IPS DF 19.7 (cell line): ENCODE results near the gene PERCC1.

Experiments
- DNase-seq: peaks from one replicate; pipeline ENCODE4 v3.0.0-alpha.2; 2013; ENCODE audit warnings: low read depth, low spot score

The PERCC1 gene

DNA sequence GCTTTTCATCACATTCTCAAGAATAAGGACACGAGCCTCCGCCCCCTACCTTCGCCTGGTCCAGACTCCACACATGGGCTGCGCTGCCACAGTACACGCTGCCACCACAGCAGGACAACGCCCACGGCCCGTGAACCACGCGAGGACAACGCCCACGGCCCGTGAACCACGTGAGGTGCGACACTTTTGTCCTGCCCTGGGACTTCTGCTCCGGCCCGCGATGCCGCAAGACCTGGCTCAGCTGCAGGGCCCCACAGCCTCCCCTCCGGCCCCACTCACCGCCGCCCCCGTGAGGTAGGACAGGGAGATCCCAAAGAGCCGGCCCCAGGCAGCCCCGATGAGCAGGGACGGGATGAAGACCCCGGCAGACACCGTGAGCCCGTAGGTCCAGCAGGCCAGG is 19.3 kb downstream of the PERCC1 start:
- DNase-seq: no peak

DNA sequence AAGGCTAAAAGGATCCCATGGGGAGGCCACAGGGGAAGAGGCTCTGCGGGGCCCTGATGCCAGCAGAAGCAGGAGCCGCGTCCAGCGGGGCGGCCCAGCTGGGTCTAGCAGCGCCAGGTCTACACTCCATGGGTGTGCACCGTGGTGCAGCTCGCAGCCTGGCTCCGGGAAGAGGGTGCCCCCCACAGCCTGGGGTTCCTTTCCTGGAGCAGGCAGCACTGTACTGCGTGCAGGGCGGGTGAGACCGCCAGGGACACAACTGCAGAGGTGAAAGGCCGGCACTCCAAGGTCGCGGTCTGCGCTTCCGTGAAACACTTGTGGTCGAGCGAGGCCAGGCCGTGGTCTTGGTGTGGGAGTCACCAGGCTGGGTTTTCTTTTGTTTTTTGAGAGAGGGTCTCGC is 20.0 kb downstream of the PERCC1 start:
- DNase-seq: no peak

DNA sequence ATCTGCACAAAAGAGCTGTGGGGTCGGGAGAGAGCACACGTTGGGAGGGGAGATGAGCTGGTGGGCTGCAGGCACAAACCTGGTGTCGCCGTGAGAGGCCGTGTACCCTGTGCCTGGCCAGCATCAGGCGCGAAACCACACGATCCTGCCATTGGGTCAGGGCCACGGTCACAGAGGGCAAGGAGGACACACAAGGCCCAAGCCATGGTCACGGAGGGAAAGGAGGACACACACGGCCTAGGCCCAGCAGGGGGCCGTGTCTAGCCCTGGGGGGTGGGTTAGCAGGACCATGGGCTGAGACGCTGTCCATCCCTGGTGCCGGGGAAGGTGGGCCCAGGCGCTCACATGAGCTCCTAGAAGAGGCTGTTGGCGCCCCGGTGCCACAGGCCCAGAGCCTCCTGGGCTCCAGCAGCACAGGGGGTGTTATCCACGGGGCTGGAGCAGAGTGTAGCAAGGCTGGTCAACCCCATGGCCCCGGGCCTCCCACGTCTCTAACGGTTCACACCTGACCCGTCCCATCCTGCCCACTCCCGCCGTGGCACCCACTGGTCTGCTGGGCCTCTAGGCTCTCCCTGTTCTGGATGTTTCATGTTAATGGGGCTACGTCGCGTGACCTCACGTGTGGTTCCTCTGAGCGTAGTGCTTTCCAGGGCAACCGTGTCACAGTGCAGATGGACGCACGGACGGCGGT is 21.0 kb downstream of the PERCC1 start:
- no peak for DNase-seq

DNA sequence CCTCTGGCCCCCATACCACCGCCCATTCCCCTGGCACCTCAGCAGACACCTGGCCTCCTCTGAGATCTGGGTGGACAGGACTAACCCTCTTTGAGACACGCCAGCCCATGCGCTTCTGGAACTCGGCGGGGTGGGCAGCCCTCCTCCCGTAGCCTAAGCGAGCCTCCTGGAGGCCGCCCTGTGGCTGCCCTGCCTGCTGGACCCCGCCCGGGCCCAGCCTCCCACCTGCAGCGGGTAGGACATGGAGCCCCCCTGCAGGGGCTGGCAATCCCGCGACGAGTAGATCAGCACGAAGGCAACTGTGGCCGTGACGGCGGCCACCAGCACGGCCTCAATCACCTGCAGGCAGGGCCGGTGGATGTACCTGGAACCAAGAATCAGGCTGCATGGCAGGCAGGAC is 21.7 kb downstream of the PERCC1 start:
- DNase-seq: no peak

DNA sequence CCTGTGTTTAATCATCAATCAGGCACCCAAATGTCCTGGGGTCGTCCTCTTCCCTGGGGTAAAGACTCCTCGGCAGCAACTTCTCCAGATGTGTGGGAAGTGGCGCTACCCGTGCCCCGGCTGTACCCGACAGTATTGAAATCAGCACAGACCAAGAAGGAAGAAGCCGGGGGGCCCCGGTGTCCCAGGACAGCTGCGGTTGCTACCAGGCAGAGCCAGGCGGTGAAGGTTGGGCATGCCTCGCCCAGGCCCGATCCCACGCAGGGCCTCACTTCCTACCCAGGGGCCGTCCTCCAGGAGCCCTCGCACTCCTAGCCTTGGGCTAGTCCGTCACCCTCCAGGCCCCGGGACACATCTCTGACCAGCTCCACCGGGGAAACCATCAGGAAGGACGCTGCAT is 22.4 kb downstream of the PERCC1 start:
- DNase-seq: no peak

DNA sequence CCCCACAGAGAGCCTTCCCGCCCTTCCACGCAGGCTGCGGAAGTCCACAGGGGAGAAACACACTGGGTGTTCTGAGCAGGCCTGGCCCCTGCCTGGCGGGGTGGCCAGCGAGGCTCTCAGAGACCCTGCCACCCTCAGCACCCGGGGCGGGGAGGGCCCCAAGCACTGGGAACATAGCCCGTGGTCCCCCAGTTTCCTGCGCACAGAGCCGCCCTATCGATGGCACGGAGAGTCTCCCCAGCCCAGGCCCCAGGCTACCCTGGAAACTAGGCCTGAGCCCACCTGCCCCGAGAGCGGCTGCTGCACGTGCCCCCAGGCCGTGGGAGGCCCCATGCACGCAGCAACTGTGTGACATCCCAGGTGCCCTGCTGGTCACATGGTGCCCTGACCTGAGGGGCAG is 23.7 kb downstream of the PERCC1 start:
- DNase-seq: no peak

DNA sequence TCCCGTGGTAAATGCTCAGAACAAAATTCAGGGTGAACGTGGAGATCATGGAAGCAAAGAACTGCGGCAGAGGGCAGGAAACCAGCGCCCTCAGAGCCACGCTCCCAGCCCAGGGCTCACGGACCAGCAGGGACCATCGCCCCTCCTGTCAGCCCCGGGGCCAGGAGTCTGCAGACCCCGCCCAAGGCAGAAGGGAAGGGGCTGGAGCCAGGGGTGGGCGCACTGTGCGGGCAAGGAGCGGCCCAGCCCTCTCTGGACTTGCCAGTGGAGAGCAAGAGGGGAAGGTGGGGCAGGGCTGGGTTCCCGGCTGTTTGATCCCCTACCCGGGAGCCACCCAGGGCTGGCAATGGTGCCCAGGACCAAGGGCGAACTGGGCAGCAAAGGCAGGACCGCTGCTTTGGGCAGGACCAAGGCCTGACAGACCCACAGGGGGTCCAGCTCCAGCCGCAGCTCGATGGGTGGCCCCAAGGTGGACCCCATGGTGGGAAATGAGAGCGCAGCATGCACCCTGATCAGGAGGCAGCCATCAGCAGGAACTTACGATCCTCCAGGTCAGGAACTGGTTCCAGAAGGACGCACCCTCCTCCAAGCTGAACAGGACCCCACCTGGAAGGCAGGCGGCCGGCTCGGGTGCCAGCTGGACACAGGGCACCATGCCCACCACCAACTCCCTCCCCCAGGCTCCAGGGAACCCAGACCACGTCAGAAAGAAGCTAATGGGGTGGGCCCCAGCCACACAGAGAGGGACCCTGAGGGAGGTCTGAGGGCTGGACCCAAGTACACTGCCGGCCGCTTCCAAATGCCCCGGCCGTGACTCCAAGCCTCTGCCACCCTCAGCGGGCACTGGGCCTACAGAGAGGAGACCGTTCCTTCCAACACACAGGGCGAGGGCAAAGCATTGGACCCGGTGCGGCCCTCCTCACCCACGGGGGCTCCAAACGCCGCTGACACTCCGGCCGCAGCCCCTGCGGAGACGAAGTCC is 24.6 kb downstream of the PERCC1 start:
- no peak for DNase-seq

DNA sequence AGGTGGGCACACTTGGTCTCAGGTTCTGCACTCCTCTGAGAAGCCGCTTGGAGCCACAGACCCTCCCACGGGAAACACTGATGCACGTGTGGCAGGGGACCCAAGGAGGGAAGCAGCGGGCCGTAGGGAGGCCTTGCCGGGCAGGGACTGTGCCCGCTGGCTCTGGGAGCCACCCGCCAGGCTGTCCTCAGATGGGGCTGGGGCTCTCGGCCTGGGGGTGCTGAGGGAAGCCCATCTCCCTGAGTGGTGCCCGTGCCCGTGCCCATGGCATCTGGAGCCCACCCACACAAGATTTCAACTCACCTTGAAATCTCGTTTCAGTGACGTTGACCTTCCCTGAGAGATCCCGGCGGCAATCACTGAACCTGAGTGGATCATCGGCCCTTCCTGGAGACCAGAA is 26.1 kb downstream of the PERCC1 start:
- DNase-seq: no peak

DNA sequence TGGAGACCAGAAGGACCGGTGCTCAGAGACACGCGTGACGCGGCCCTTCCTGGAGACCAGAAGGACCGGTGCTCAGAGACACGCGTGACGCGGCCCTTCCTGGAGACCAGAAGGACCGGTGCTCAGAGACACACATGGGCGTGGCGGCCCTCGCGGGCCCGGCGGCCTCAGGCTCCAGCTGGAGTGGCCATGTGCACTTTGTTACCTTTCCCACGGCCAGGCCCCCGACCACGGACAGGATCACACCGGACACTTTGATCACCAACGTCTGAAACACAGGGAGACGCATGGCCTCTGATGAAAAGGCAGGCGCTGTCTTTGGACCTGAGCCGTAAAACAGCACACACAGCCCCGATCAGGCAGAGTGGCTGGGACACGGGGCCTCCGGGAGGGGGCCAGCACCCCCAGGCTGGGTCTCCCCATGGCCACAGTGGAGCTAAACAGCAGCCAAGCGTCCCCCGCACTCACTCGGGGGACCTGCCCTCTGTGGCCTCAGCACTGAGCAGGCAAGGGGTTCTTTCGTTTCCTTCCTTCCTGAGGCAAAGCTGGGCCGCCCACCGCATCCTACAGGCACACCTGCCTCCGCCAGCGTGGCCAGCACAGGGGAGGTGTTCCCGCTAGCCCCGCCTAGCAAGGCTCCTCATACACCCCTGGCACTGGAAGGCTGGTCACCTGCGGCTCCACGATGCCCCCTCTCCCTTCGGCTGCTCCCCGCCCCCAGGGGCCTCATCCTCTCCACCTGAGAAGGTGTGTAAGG is 26.8 kb downstream of the PERCC1 start:
- no peak for DNase-seq

DNA sequence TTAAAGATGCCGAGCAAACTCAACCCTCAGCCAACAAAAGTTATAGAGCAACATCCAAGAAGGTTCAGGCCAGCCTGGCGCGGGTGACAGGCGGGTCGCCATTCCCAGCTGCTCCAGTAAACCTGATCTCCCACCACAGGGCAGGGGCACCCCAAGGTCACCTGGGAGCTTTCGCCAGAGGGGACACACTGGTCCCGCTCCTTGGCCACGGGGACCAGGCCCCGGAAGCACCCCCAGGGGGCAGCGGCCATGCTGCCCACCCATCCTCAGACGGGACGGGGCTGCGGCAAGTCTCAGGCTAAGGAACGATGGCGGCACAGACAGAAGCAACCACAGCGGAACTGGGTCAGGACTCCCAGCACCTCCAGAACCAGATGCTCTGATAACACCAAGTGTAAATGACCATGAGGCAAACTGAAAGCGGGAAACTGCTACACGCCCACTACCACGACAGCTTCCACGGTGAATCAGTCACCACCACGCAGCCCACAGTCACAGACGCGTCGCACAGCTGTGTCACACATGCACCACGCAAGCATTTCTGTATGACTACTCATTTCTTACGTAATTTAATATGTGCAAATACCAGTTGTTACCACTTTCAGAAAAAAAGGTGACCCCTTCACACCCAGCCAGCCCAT is 27.6 kb downstream of the PERCC1 start:
- DNase-seq: no peak

DNA sequence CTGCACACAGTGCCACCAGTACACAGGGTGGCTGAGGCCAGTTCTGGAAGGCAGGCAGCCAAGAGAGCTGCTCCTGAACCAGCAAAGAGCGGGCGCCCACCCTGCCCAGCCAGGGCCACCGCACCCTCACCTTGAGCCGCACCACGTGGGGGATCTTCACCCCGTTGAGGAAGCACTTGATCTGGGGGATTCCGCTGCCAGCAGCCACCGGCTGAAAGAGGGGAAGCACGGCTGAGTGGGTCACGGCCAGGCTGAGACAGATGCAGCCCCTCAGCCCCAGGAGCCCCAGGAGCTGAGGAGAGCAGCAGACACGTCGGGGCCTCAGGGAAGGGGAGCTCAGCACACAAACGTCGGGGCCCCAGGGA is 28.1 kb downstream of the PERCC1 start:
- no peak for DNase-seq

DNA sequence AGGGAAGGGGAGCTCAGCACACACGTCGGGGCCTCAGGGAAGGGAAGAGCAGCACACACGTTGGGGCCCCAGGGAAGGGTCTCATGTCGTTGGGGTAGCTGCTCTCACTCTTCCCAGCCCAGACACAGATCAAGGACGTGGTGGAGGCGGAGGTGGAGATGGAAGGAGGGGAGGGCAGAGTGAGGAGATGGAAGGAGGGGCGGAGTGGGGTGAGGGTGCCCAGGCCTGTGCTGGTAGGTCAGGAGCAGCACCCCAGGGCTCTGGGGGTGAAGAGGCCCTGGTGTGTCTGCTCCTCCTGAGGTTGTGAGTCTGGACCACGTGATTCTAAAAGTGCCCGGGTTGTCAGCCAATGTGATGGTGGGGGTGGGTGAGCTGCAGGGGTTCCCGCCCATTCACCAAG is 29.1 kb downstream of the PERCC1 start:
- no peak for DNase-seq

DNA sequence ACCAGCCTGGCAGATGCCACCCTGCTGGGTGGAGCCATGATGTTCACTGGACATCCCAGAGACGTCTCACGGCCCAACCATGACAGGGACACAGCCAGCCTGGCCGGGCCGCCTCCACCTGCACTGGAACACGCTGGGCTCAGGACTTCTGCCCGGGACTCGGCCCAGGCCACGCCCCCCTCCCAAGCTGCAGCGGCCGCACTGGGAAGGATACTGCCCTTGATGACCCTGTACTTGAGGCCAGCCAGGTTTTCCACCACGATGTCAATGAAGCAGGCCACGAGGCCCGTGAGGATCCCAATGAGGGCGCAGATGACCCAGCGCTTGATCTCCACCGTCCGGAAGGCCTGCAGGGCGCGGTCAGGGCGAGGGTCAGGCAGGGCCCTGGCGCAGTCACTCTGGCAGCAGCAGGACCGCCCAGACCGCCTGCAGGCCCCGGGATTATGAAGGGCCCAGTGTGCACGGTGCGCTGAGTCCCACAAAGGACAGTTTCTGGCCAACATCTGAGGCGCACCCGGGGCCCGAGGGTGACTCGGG is 29.8 kb downstream of the PERCC1 start:
- no peak for DNase-seq

DNA sequence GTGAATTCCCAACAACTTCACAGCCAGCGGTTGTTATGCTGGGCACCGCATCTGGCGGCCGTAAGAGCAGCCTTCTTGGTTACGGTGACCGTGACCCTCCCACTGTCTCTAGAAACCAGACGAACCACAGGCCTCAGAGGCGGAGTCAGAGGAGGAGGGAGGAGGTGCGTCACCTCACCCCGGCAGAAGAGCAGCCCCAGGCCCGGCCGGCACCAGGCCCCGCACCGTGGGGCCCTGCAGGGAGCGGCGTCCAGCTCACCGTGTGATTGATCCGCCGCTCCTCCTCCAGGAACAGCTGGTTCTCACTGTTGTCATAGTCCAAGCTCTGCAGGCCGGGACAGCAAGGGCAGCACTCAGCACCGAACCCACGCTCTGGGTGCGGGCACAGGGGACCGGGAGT is 30.3 kb downstream of the PERCC1 start:
- no peak for DNase-seq

DNA sequence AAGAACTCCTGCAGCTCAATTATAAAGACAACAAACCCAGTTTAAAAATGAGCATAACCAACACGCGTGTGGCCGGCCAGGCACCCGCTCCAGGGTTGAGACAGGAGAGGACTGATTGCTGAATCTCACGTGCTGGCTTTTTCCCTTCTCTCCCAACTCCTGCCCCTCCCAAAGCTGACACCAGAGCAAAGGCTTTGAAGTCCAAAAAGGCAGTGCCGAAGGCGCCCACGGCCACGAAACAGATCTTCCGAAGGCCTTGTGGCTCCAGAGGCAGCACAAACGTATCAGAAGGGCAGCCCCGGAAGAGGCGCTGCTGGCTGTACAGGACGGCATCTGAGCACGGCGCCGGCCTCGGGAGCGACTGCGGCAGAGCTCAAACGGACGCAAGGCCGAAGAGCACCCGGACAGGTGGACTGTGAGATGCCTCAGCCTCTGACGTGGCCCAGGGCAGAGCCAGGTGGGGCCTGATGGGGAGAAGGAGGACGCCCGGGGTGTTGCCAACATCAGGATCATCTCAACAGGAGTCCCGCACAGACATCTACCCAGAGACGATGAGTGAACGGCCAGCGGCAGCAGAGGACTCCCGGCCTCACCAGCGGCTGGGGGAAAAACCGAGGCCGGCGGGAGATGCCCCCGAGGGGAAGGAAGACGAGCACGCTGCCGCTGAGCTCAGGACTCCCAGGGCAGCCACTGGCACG is 33.5 kb downstream of the PERCC1 start:
- DNase-seq: no peak

DNA sequence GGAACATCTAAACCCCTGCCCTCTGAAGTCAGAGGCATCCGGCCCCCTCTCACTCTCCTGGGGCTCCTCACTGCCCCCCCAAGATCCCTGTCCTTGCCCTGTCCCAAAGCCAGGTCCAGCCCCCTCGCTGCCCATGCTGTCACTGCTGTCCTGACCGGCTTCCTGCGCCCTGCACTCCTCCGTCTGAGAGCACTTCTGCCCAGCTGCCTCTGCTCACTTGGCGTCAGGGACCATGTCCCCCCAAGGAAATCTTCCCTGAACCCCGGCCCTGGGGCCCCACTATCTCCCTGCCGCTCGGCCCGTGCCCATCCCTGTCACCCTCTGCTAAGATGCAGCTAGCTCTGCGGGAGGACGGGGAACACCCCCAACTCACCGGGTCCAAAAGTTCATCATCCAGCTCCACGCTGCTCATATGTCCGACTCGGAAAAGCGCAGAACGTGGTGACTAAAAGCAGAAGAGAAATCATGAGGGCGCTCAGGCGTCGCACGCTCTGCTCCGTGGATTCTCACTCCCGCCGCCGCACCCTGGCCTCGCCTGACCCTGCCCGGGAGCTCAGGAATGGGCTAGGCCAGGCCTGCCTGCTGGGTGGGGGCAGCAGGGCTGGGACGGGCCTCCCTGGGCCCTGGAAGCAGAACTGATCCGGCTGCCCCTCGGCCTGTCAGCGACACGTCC is 34.2 kb downstream of the PERCC1 start:
- DNase-seq: no peak

DNA sequence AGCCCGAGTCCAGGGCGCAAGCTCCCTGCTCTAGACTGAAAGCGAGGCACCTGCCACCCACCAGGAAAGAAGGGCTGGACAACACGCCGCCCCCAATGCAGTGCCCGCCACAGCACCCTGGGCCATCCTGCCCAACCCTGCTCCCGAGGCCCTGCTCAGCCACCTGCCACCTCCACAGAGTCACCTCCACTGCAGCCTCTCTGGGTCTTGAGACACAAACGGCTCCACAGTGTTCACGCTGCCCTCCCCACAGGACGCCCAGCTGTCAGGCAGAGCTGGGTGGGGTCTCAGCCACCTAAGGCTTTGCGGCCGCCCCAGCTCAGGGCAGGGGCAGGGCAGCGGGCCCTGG is 34.7 kb downstream of the PERCC1 start:
- DNase-seq: no peak

DNA sequence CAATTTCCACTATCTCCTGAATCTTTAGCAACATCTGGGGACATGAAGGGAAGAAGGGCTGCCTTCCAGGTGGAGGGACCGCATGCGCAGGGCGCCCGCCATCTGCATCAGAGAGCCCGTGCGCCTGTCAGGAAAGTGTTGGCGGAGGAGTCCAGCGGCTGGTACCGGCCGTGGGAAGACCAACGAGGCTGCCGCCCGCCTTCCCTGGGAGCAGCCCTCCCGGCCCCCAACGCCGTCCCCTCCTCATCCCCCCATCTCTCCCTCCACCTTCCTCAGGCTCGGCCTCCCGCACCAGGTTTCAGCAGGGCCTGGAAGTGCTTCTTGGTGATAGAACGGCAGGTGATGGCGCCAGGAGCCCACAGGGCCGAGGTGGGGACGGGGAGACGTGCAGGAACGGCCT is 35.2 kb downstream of the PERCC1 start:
- DNase-seq: no peak

DNA sequence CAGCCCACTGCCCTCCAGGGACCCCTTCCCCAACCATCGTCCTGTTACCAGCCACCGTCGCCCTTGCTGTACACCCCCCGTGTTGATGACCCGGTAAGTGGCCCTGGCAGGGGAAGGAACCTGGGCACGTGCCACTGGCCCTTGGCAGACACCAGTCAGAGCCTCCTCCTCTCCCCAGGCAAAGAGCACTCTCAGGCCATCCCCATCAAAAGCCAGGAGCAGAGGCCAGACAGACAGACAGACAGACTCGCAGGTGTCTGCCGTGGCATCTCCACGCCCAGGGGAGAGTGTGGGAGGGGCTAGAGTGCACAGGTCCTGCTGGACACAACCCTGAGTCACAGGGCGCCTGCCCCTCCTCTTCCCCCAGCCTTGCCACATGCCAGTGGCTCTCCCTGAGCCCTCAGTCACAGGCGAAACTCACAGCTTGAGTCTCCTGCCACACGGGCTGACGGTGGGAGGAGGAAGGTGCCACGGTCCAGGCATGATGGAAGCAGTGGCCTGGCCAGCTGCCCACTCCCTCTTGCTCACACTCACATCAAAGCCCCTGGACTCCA is 36.2 kb downstream of the PERCC1 start:
- DNase-seq: no peak

DNA sequence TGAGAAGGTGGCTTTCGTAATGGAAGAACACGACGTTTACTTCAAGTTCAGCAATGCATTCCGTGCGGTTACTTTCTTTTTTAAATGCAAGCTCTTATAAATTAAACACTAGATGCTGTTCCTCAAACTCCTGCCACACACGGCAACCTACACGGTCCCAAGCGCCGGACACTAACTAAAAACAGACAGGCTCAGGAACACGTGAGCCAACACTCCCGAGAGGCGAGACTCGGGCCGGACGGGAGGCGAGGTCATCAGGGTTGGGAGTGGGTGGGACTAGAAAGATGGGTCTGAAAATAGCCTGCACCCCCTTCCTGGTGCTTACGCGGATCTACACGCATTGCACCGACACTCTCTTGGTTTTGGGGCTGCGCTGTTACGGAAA is 37.5 kb downstream of the PERCC1 start:
- DNase-seq: no peak
